Psoas muscle (tissue), 8 donors: ENCODE measurements around the gene NOS1AP. TPM values are rescaled to one million over a fixed set of nuclear protein-coding genes. Genes with fewer than 3 reads are reported as not detected.

Experiments used
- ATAC-seq, 4 donors: fragments of 200-7000 bp; cut with Tn5 transposase; one replicate each; pipeline ENCODE4 v1.9.1; 2020; ENCODE audit warnings: moderate library complexity in 3 of 4, mild to moderate bottlenecking in 2 of 4
- DNase-seq, 2 donors: peaks; one replicate each; pipeline ENCODE4 v3.0.0-alpha.2; 2020
- H3K27ac ChIP-seq: fragments of 200-600 bp; one replicate; pipeline ENCODE4 v1.8.0; 2022
- H3K27me3 ChIP-seq, 3 donors: fragments of 200-600 bp in 1 of 3; one replicate each; pipeline versions ENCODE4 v1.6.1 to v1.8.0; 2013 to 2022; ENCODE audit warnings: low read length in 2 of 3, mild to moderate bottlenecking in 2 of 3, moderate library complexity in 1 of 3; ENCODE audit not compliant: insufficient read depth in 3 of 3
- H3K36me3 ChIP-seq, 2 donors: fragments of 200-600 bp in 1 of 2; one replicate each; pipeline versions ENCODE4 v1.6.1 to v1.8.0; 2013 to 2022; ENCODE audit warnings: low read depth in 1 of 2, mild to moderate bottlenecking in 1 of 2, moderate library complexity in 1 of 2; ENCODE audit not compliant: insufficient read depth in 1 of 2
- H3K4me1 ChIP-seq: fragments of 200-600 bp; one replicate; pipeline ENCODE4 v1.8.0; 2022
- H3K4me3 ChIP-seq: fragments of 200-600 bp; one replicate; pipeline ENCODE4 v1.8.0; 2022; ENCODE audit warnings: mild to moderate bottlenecking
- H3K9me3 ChIP-seq: fragments of 200-600 bp; one replicate; pipeline ENCODE4 v1.8.0; 2022
- CTCF ChIP-seq: fragments of 200-600 bp; IDR thresholded peaks from one replicate; pipeline ENCODE4 v1.8.0; 2022; ENCODE audit warnings: antibody characterized with exemption
- WGBS, 3 donors: extraction: QIAGEN DNeasy Blood & Tissue Kit; methylation state at CpG; one replicate each; pipeline versions ENCODE4 v1.1.6 to v1.1.7; 2013; 5-methylcytosine and 5-hydroxymethylcytosine counted together
- intact Hi-C, 2 donors: fragments of 100-400 bp; cut with DNase I; formaldehyde crosslinking; loops; one replicate each; pipeline versions ENCODE4 v1.11.0 to v1.14.2; 2022
- polyA plus RNA-seq, 3 donors: library from polyadenylated mRNA; stranded (reverse); fragments of 200-250 nt; gene quantifications; one replicate each; pipeline ENCODE4 v1.2.3, GENCODE V29; 2013
- total RNA-seq, 4 donors: library from RNA; stranded (reverse); fragmentation: NEBNext Ultra II Directional in 2 of 4; extraction: Animal tissue kit (Norgen Biotek cat#: 25700) in 2 of 4; gene quantifications; one replicate each; pipeline versions ENCODE4 v1.2.1 to v1.2.4, GENCODE V29; 2021 to 2023
- donor health status: healthy with polysubstance abuse.
- donor health status: DM: no; HTN: no; CAD: no; lungs with moderate emphysema.
- donor health status: Bipolar disorder and iron deficiency.
- donor health status: healthy.
- donor health status: DM: yes; HTN: yes; CAD: no.
- donor health status: DM: no; HTN: no; CAD: no.
- donor health status: DM: no; HTN: no; CAD: no.
- donor health status: DM: yes; HTN: yes; CAD: no.

Gene NOS1AP
- total and polyA plus RNA-seq, 7 donors = 0.10 to 0.76 (median 0.18) TPM

- DNase-seq (no peak), ATAC-seq (no peak)
- 57 to 71% (median 67%) methylated on average over 1 of the region's 1 CpG for WGBS, 3 donors
- no peak overlapping the region for H3K27ac ChIP-seq
- H3K27me3 ChIP-seq = no peaks in the 10 kb centered on the region
- peaks cover 8% of the 10 kb centered on the region for H3K4me1 ChIP-seq
- TF ChIP-seq CTCF = no peak
- H3K4me3 ChIP-seq = no peak overlapping the region
- intact Hi-C loops = no loop called here
- no peaks in the 10 kb centered on the region for H3K9me3 ChIP-seq
- no peaks in the 10 kb centered on the region for H3K36me3 ChIP-seq
Observed at GRCh38 chr1:162067466-162067865, 2.0 kb upstream of the NOS1AP start.

- H3K9me3 ChIP-seq = no peaks in the 10 kb centered on the region
- no peak overlapping the region for H3K4me3 ChIP-seq
- H3K27me3 ChIP-seq = no peaks in the 10 kb centered on the region
- no peak for TF ChIP-seq CTCF
- DNase-seq (no peak), ATAC-seq (no peak)
- H3K36me3 ChIP-seq = no peaks in the 10 kb centered on the region
- intact Hi-C loops = no loop called here
- H3K4me1 ChIP-seq = peaks cover 8% of the 10 kb centered on the region
- WGBS, 3 donors = 95 to 97% (median 96%) methylated on average over 4 of the region's 4 CpGs
- no peak overlapping the region for H3K27ac ChIP-seq
Observed at GRCh38 chr1:162068301-162068700, 1.2 kb upstream of the NOS1AP start.

- ATAC-seq (peak in 1 of 4 donors; percentile 4), DNase-seq (peak in 1 of 2 donors; percentile 54)
- Histone ChIP-seq H3K4me3 (peak overlapping the region; percentile 77), H3K9me3 (no peaks in the 10 kb centered on the region), H3K36me3 (no peaks in the 10 kb centered on the region), H3K27ac (no peak overlapping the region), H3K27me3 (peaks cover 0 to 3% (median 0%) of the 10 kb centered on the region in 3 donors), H3K4me1 (peaks cover 8% of the 10 kb centered on the region)
- TF ChIP-seq CTCF = no peak
- WGBS, 3 donors = 2 to 3% (median 2%) methylated on average over 29 of the region's 29 CpGs
- intact Hi-C loops = no loop called here
Observed at GRCh38 chr1:162070094-162070748, 730 bp downstream of the NOS1AP start.

GRCh38 chr1:162070825-162071224 lies 1.3 kb downstream of the NOS1AP start:
- Histone ChIP-seq H3K4me3 (peak overlapping the region; percentile 77), H3K27ac (no peak overlapping the region), H3K9me3 (no peaks in the 10 kb centered on the region), H3K27me3 (peaks cover 0 to 3% (median 0%) of the 10 kb centered on the region in 3 donors), H3K4me1 (peaks cover 8% of the 10 kb centered on the region), H3K36me3 (no peaks in the 10 kb centered on the region)
- DNase-seq = no peak
- WGBS, 3 donors = 41 to 51% (median 43%) methylated on average over 7 of the region's 7 CpGs
- no peak for TF ChIP-seq CTCF
- ATAC-seq = no peak
- intact Hi-C loops = no loop called here

- H3K4me1 ChIP-seq = peaks cover 8% of the 10 kb centered on the region
- no peak overlapping the region for H3K27ac ChIP-seq
- peaks cover 0 to 3% (median 0%) of the 10 kb centered on the region in 3 donors for H3K27me3 ChIP-seq
- intact Hi-C loops = no loop called here
- DNase-seq = no peak
- no peak for TF ChIP-seq CTCF
- 43 to 62% (median 49%) methylated on average over 3 of the region's 3 CpGs for WGBS, 3 donors
- H3K4me3 ChIP-seq = no peak overlapping the region
- no peak for ATAC-seq
- H3K36me3 ChIP-seq = no peaks in the 10 kb centered on the region
- no peaks in the 10 kb centered on the region for H3K9me3 ChIP-seq
Observed at GRCh38 chr1:162072740-162073139, 3.2 kb downstream of the NOS1AP start.
